ENCODE data around the gene ESYT1. TPM values are rescaled to one million over a fixed set of nuclear protein-coding genes. Genes with fewer than 3 reads are reported as not detected.
A peak's percentile ranks its signal among the peaks of the same experiment; 100 is the strongest.

Gene ESYT1
- total RNA-seq, 1 donor from 2014 or later, result 75.3 TPM

GRCh38 chr12:56120158-56120846 is 7.8 kb upstream of the ESYT1 start:
- no peaks in the 10 kb centered on the region for H3K9me3 ChIP-seq (ENCODE audit: low read depth)
- peaks cover 26% of the 10 kb centered on the region for H4K20me1 ChIP-seq (ENCODE audit: low read depth)
- peaks cover 23% of the 10 kb centered on the region for H3K79me2 ChIP-seq (ENCODE audit: low read depth)
- H3K4me3 ChIP-seq, result no peak overlapping the region
- H3K27me3 ChIP-seq, result no peaks in the 10 kb centered on the region
- H3F3A ChIP-seq (ENCODE audit: low read depth), result peaks cover 45% of the 10 kb centered on the region
- H2AFZ ChIP-seq (replicated peaks), result no peak overlapping the region
- Mint-ChIP-seq H3K4me1 (peaks cover 25% of the 10 kb centered on the region), H3K4me3 (peak overlapping the region; percentile 60), H3K36me3 (peaks cover 17% of the 10 kb centered on the region), H3K9me3 (no peaks in the 10 kb centered on the region), H3K27ac (no peak overlapping the region), H3K27me3 (ENCODE audit: insufficient read depth, low read depth) (peaks cover 7% of the 10 kb centered on the region)
- TF ChIP-seq EZH2phosphoT487 (IDR thresholded peaks at IDR 0.05), result no peak
- TF ChIP-seq EZH2 (IDR thresholded peaks at IDR 0.05), result no peak
- TF ChIP-seq, protein P1, sequence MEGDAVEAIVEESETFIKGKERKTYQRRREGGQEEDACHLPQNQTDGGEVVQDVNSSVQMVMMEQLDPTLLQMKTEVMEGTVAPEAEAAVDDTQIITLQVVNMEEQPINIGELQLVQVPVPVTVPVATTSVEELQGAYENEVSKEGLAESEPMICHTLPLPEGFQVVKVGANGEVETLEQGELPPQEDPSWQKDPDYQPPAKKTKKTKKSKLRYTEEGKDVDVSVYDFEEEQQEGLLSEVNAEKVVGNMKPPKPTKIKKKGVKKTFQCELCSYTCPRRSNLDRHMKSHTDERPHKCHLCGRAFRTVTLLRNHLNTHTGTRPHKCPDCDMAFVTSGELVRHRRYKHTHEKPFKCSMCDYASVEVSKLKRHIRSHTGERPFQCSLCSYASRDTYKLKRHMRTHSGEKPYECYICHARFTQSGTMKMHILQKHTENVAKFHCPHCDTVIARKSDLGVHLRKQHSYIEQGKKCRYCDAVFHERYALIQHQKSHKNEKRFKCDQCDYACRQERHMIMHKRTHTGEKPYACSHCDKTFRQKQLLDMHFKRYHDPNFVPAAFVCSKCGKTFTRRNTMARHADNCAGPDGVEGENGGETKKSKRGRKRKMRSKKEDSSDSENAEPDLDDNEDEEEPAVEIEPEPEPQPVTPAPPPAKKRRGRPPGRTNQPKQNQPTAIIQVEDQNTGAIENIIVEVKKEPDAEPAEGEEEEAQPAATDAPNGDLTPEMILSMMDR (IDR thresholded peaks at IDR 0.05), result no peak
- no peak overlapping the region for H3K4me2 ChIP-seq
- peaks cover 12% of the 10 kb centered on the region for H3K4me1 ChIP-seq
- DNase-seq (ENCODE audit: low spot score), result no peak
- no peak overlapping the region for H3K27ac ChIP-seq
- peaks cover 3% of the 10 kb centered on the region for H3K36me3 ChIP-seq
- H3K9ac ChIP-seq, result no peak overlapping the region

GRCh38 chr12:56121204-56121870 is 6.7 kb upstream of the ESYT1 start:
- no peaks in the 10 kb centered on the region for H3K9me3 Mint-ChIP-seq
- TF ChIP-seq, protein P1 (IDR thresholded peaks at IDR 0.05), result no peak
- no peak for TF ChIP-seq EZH2phosphoT487 (IDR thresholded peaks at IDR 0.05)
- TF ChIP-seq EZH2 (IDR thresholded peaks at IDR 0.05), result no peak
- Histone ChIP-seq H3K9ac (no peak overlapping the region), H2AFZ (replicated peaks) (no peak overlapping the region), H3K27ac (no peak overlapping the region), H3K4me2 (no peak overlapping the region), H3K79me2 (ENCODE audit: low read depth) (peaks cover 23% of the 10 kb centered on the region), H3F3A (ENCODE audit: low read depth) (peaks cover 50% of the 10 kb centered on the region), H4K20me1 (ENCODE audit: low read depth) (peaks cover 26% of the 10 kb centered on the region), H3K4me1 (peaks cover 13% of the 10 kb centered on the region), H3K4me3 (no peak overlapping the region), H3K36me3 (peaks cover 3% of the 10 kb centered on the region), H3K9me3 (ENCODE audit: low read depth) (no peaks in the 10 kb centered on the region), H3K27me3 (no peaks in the 10 kb centered on the region)
- no peak overlapping the region for H3K27ac Mint-ChIP-seq
- H3K4me3 Mint-ChIP-seq, result peak overlapping the region; percentile 63
- peaks cover 7% of the 10 kb centered on the region for H3K27me3 Mint-ChIP-seq (ENCODE audit: insufficient read depth, low read depth)
- H3K36me3 Mint-ChIP-seq, result peaks cover 18% of the 10 kb centered on the region
- peaks cover 30% of the 10 kb centered on the region for H3K4me1 Mint-ChIP-seq
- no peak for DNase-seq (ENCODE audit: low spot score)

- no peaks in the 10 kb centered on the region for H3K9me3 ChIP-seq (ENCODE audit: low read depth)
- no peak overlapping the region for H3K27ac ChIP-seq
- H4K20me1 ChIP-seq (ENCODE audit: low read depth), result peaks cover 21% of the 10 kb centered on the region
- Mint-ChIP-seq H3K27ac (no peak overlapping the region), H3K27me3 (ENCODE audit: insufficient read depth, low read depth) (peaks cover 7% of the 10 kb centered on the region), H3K36me3 (peaks cover 12% of the 10 kb centered on the region), H3K4me3 (no peak overlapping the region), H3K4me1 (peaks cover 42% of the 10 kb centered on the region), H3K9me3 (no peaks in the 10 kb centered on the region)
- TF ChIP-seq, protein P1 (IDR thresholded peaks at IDR 0.05), result no peak
- no peak for TF ChIP-seq EZH2 (IDR thresholded peaks at IDR 0.05)
- H3K4me1 ChIP-seq, result peaks cover 24% of the 10 kb centered on the region
- peaks cover 15% of the 10 kb centered on the region for H3K79me2 ChIP-seq (ENCODE audit: low read depth)
- no peak overlapping the region for H2AFZ ChIP-seq (replicated peaks)
- H3K4me3 ChIP-seq, result no peak overlapping the region
- H3K27me3 ChIP-seq, result no peaks in the 10 kb centered on the region
- no peaks in the 10 kb centered on the region for H3K36me3 ChIP-seq
- no peak overlapping the region for H3K4me2 ChIP-seq
- H3F3A ChIP-seq (ENCODE audit: low read depth), result peaks cover 52% of the 10 kb centered on the region
- DNase-seq (ENCODE audit: low spot score), result no peak
- H3K9ac ChIP-seq, result no peak overlapping the region
Observed at GRCh38 chr12:56122637-56123036, 5.4 kb upstream of the ESYT1 start.

Measured in neural progenitor cell (in vitro differentiated cells).